GM12878 (cell line): Measurements from ENCODE around the gene CCR7. TPM values are rescaled to one million over a fixed set of nuclear protein-coding genes. Genes with fewer than 3 reads are reported as not detected.

Source experiments
- ATF2 ChIP-seq: IDR thresholded peaks from 2 replicates; pipeline ENCODE4 v1.6.1; 2012; ENCODE audit warnings: low read length, inconsistent platforms
- BMI1 ChIP-seq: fragments of 450-650 bp; IDR thresholded peaks from 2 replicates; pipeline ENCODE4 v1.6.1; 2016; ENCODE audit warnings: mild to moderate bottlenecking, moderate library complexity, borderline replicate concordance
- CBFB ChIP-seq: IDR thresholded peaks from 2 replicates; pipeline ENCODE4 v1.6.1; 2016; ENCODE audit warnings: antibody characterized with exemption, low read depth
- CBX3 ChIP-seq: fragments of 200-600 bp; sonication (generic); IDR thresholded peaks from 2 replicates; pipeline ENCODE4 v1.6.1; 2016; ENCODE audit warnings: low read depth, borderline replicate concordance
- E2F4 ChIP-seq: IDR thresholded peaks from 2 replicates; pipeline ENCODE4 v1.6.1; 2012; ENCODE audit warnings: low read depth, low read length, improper control_type of control experiment
- E4F1 ChIP-seq: fragments of 450-650 bp; IDR thresholded peaks from 2 replicates; pipeline ENCODE4 v1.6.1; 2018; ENCODE audit warnings: borderline replicate concordance, mild to moderate bottlenecking; ENCODE audit not compliant: partially characterized antibody
- EGR1 ChIP-seq, 2 experiments: IDR thresholded peaks; 1 replicate in 1 of 2; 2 replicates in 1 of 2; pipeline ENCODE4 v1.6.1; 2011 to 2012; ENCODE audit warnings: low read depth in 2 of 2, low read length in 2 of 2, borderline replicate concordance in 1 of 2, mild to moderate bottlenecking in 1 of 2, moderate library complexity in 1 of 2
- FOXM1 ChIP-seq: IDR thresholded peaks from 2 replicates; pipeline ENCODE4 v1.6.1; 2012; ENCODE audit warnings: low read depth, mild to moderate bottlenecking, inconsistent platforms, low read length, moderate library complexity
- GABPA ChIP-seq: IDR thresholded peaks from 2 replicates; pipeline ENCODE4 v1.6.1; 2014; ENCODE audit warnings: antibody characterized with exemption, low read depth, mild to moderate bottlenecking, inconsistent platforms
- HDAC6 ChIP-seq: fragments of 200-600 bp; sonication (generic); IDR thresholded peaks from one replicate; pipeline ENCODE4 v1.8.0; 2017; ENCODE audit warnings: antibody characterized with exemption; ENCODE audit not compliant: unreplicated experiment
- IKZF2 ChIP-seq, 2 experiments: fragments of 450-650 bp; IDR thresholded peaks; 2 replicates each; pipeline ENCODE4 v1.6.1; 2017; ENCODE audit warnings: mild to moderate bottlenecking in 2 of 2, moderate library complexity in 2 of 2
- KAT2A ChIP-seq: conservative IDR thresholded peaks from 2 replicates; pipeline ENCODE4 v1.6.1; 2011; ENCODE audit warnings: low read depth, low read length; ENCODE audit not compliant: control insufficient read depth
- LARP7 ChIP-seq: fragments of 450-650 bp; IDR thresholded peaks from 2 replicates; pipeline ENCODE4 v1.6.1; 2017; ENCODE audit warnings: mild to moderate bottlenecking
- MEF2A ChIP-seq: IDR thresholded peaks from 2 replicates; pipeline ENCODE4 v1.6.1; 2011; ENCODE audit warnings: low read depth, mild to moderate bottlenecking, low read length, moderate library complexity; ENCODE audit not compliant: insufficient read depth
- MTA3 ChIP-seq: IDR thresholded peaks from 2 replicates; pipeline ENCODE4 v1.6.1; 2012; ENCODE audit warnings: low read length, inconsistent platforms, borderline replicate concordance
- MYB ChIP-seq: fragments of 150-350 bp; IDR thresholded peaks from 2 replicates; pipeline ENCODE4 v1.6.1; 2014; ENCODE audit warnings: mild to moderate bottlenecking, low read depth, low read length, borderline replicate concordance
- NFXL1 ChIP-seq: fragments of 450-650 bp; IDR thresholded peaks from 2 replicates; pipeline ENCODE4 v1.6.1; 2017; ENCODE audit warnings: antibody characterized with exemption, mild to moderate bottlenecking, borderline replicate concordance
- NRF1 ChIP-seq: conservative IDR thresholded peaks from 2 replicates; pipeline ENCODE4 v1.6.1; 2011; ENCODE audit warnings: mild to moderate bottlenecking, low read depth, low read length, improper control_type of control experiment
- RB1 ChIP-seq: fragments of 450-650 bp; formaldehyde crosslinking; IDR thresholded peaks from 2 replicates; pipeline ENCODE4 v1.6.1; 2017; ENCODE audit warnings: mild to moderate bottlenecking, borderline replicate concordance
- SMARCA5 ChIP-seq: fragments of 450-650 bp; IDR thresholded peaks from 2 replicates; pipeline ENCODE4 v1.6.1; 2017; ENCODE audit warnings: mild to moderate bottlenecking
- SP1 ChIP-seq: IDR thresholded peaks from one replicate; pipeline ENCODE4 v1.6.1; 2011; ENCODE audit warnings: low read depth, low read length
- SREBF2 ChIP-seq: IDR thresholded peaks from 2 replicates; pipeline ENCODE4 v1.6.1; 2012; ENCODE audit warnings: mild to moderate bottlenecking, low read length
- TCF12 ChIP-seq: IDR thresholded peaks from 2 replicates; pipeline ENCODE4 v1.6.1; 2011; ENCODE audit warnings: low read depth, mild to moderate bottlenecking, low read length
- USF2 ChIP-seq: IDR thresholded peaks from 2 replicates; pipeline ENCODE4 v1.6.1; 2011; ENCODE audit warnings: low read depth, low read length, improper control_type of control experiment, borderline replicate concordance
- YY1 ChIP-seq: IDR thresholded peaks from 2 replicates; pipeline ENCODE4 v1.6.1; 2011; ENCODE audit warnings: low read depth, mild to moderate bottlenecking, low read length
- ZNF384 ChIP-seq: IDR thresholded peaks from 2 replicates; pipeline ENCODE4 v1.6.1; 2012; ENCODE audit warnings: low read depth, mild to moderate bottlenecking, low read length, improper control_type of control experiment, borderline replicate concordance
- ZZZ3 ChIP-seq: IDR thresholded peaks from 2 replicates; pipeline ENCODE4 v1.6.1; 2011; ENCODE audit warnings: low read depth; ENCODE audit not compliant: control insufficient read depth, insufficient read length
- polyA plus RNA-seq, 11 experiments: library from polyadenylated mRNA; depleted of rRNA in 4 of 11; unstranded in 6 of 11; stranded (reverse) in 5 of 11; fragments of >200 nt; fragmentation: Nextera tagmentation in 4 of 11; fragmentation: Illumina TruSeq in 1 of 11; extraction: Ambion mirVana in 4 of 11; extraction: Trizol in 1 of 11; gene quantifications; 1 replicate in 1 of 11; 2 replicates in 10 of 11; pipeline versions ENCODE4 v1.2.1 to v1.2.3, GENCODE V29; 2011 to 2016; ENCODE audit warnings: inconsistent platforms in 2 of 11, missing spikeins in 2 of 11, low read depth in 1 of 11
- total RNA-seq, 4 experiments: library from RNA; depleted of rRNA in 3 of 4; stranded (reverse); fragments of >200 nt in 3 of 4; fragmentation: Illumina TruSeq in 1 of 4; extraction: Trizol in 1 of 4; gene quantifications; 2 replicates each; pipeline versions ENCODE4 v1.2.1 to v1.2.3, GENCODE V29; 2013 to 2021

Gene CCR7
- total and polyA plus RNA-seq, 10 of the 15 experiments (the other 5 are each of a cell fraction or from before 2014, with no cell fraction given): 131 to 1,171 (median 260) TPM

- peak; percentile 41 for TF ChIP-seq E4F1
- TF ChIP-seq HDAC6: no peak
- no peak for TF ChIP-seq E2F4
- TF ChIP-seq SMARCA5: no peak
- 0 out of 3 replicates have a peak, but pooled peaks of 1 of the 2 experiments have one; percentile 15 for TF ChIP-seq EGR1 (IDR thresholded peaks at IDR 0.05; ENCODE audit: borderline replicate concordance in 1 of 2, low read depth in 2 of 2, low read length in 2 of 2)
- no peak for TF ChIP-seq YY1
- no peak for TF ChIP-seq LARP7
- TF ChIP-seq RB1: no peak
- TF ChIP-seq SP1: no peak
- TF ChIP-seq ATF2: no peak
- no peak for TF ChIP-seq CBX3
- TF ChIP-seq ZZZ3: no peak
- TF ChIP-seq MTA3: no peak
- TF ChIP-seq FOXM1: no peak
- no peak for TF ChIP-seq NRF1
- TF ChIP-seq MYB: no peak
- no peak for TF ChIP-seq NFXL1
- TF ChIP-seq SREBF2: no peak
- no peak for TF ChIP-seq KAT2A
- no peak for TF ChIP-seq GABPA
- TF ChIP-seq TCF12: no peak
- no peak for TF ChIP-seq USF2
- no peak for TF ChIP-seq ZNF384
- TF ChIP-seq CBFB: 0 out of 2 replicates have a peak, but pooled peaks have one; percentile 59
- peak; percentile 59; the same call in 1 of the 2 replicates for TF ChIP-seq BMI1
- TF ChIP-seq MEF2A: no peak
- TF ChIP-seq IKZF2 (IDR thresholded peaks at IDR 0.05): peak; percentile 81 to 95
Observed at GRCh38 chr17:40541060-40541872, 24.0 kb downstream of the CCR7 start (continued).
